ENCODE measurements around the gene DFFA. TPM values are rescaled to one million over a fixed set of nuclear protein-coding genes. Genes with fewer than 3 reads are reported as not detected.
"Not testable (repeated sequence)": the region's sequence is repeated elsewhere in the genome, so short reads cannot be mapped to it uniquely, and the experiment has no call there.

Gene DFFA
- total RNA-seq, 1 donor from 2014 or later: 28.6 TPM

DNA sequence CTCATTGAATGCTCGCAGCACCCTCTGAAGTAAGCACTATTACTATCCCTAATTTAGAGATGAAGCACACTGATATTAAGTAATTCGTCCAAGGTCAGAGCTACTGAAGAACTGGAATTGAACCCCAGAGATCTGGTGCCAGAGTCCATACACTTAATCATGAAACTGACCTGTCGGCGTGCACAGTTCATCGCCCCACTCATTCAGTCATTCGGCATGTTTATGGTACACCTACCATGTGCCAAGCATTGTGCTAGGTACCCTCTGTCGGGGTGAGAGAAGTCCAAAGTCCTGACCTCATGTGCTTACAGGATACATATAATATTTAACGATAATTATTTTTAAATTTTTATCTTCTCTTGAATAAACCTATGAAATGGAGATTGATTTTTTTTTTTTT lies 47.7 kb downstream of the DFFA start:
- Histone ChIP-seq H3K4me1 (peaks cover 2% of the 10 kb centered on the region), H3K4me3 (no peak overlapping the region), H3K27me3 (ENCODE audit: low read depth) (no peaks in the 10 kb centered on the region), H3K27ac (replicated peaks) (no peak overlapping the region), H3K9me3 (replicated peaks) (no peaks in the 10 kb centered on the region), H3K36me3 (peaks cover 16% of the 10 kb centered on the region)
- DNase-seq: no peak
- intact Hi-C loops (cut with micrococcal nuclease): loop anchor here (5.0 kb wide), 1 partner anchor 47 kb away; no protein-coding TSS in a partner anchor
- TF ChIP-seq, protein P1, sequence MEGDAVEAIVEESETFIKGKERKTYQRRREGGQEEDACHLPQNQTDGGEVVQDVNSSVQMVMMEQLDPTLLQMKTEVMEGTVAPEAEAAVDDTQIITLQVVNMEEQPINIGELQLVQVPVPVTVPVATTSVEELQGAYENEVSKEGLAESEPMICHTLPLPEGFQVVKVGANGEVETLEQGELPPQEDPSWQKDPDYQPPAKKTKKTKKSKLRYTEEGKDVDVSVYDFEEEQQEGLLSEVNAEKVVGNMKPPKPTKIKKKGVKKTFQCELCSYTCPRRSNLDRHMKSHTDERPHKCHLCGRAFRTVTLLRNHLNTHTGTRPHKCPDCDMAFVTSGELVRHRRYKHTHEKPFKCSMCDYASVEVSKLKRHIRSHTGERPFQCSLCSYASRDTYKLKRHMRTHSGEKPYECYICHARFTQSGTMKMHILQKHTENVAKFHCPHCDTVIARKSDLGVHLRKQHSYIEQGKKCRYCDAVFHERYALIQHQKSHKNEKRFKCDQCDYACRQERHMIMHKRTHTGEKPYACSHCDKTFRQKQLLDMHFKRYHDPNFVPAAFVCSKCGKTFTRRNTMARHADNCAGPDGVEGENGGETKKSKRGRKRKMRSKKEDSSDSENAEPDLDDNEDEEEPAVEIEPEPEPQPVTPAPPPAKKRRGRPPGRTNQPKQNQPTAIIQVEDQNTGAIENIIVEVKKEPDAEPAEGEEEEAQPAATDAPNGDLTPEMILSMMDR (IDR thresholded peaks at IDR 0.05; ENCODE audit: borderline replicate concordance): no peak

DNA sequence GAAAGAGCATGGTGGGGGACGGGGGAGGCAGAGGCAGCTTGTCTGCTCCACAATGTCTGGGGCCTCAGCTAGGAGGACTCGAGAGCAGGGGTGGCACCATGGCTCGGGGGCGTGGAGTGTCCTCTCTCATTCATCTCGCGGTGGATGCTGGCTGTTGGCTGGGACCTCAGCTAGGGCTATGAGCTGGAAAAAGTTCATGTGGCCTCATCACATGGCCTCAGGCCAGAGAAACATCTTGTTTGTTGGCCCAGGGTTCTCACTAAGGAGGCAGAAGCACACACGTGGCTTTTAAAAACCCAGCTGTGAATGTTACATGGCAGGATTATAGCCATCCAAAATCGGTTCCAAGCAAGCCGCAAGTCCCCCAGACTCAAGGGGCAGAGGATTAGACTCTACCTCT lies 48.3 kb downstream of the DFFA start:
- intact Hi-C loops (cut with micrococcal nuclease): no loop called here
- H3K9me3 ChIP-seq (replicated peaks): no peaks in the 10 kb centered on the region
- peaks cover 22% of the 10 kb centered on the region for H3K36me3 ChIP-seq
- DNase-seq: peak; percentile 45
- H3K4me3 ChIP-seq: no peak overlapping the region
- no peaks in the 10 kb centered on the region for H3K4me1 ChIP-seq
- H3K27ac ChIP-seq (replicated peaks): no peak overlapping the region
- TF ChIP-seq, protein P1 (IDR thresholded peaks at IDR 0.05; ENCODE audit: borderline replicate concordance): no peak
- H3K27me3 ChIP-seq (ENCODE audit: low read depth): no peaks in the 10 kb centered on the region

DNA sequence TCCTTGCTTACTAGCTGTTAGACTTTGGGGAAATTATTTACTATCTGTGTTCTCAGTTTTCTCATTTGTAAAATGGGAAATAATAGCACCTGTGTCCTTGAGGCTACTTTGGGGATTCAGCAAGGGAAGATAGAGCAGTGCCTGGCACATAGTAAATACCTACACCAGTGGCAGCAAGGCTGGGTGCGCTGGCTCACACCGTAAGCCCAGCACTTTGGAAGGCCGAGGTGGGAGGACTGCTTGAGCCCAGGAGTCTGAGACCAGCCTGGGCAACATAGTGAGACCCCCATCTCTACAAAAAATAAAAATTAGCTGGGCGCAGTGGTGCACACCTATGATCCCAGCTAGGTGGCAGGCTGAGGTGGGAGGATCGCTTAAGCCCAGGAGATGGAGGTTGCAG lies 50.7 kb downstream of the DFFA start:
- Histone ChIP-seq H3K27me3 (ENCODE audit: low read depth) (no peaks in the 10 kb centered on the region), H3K4me1 (no peaks in the 10 kb centered on the region), H3K36me3 (peaks cover 46% of the 10 kb centered on the region), H3K9me3 (replicated peaks) (no peaks in the 10 kb centered on the region), H3K4me3 (no peak overlapping the region), H3K27ac (replicated peaks) (no peak overlapping the region)
- intact Hi-C loops (cut with micrococcal nuclease): no loop called here
- no peak for DNase-seq
- TF ChIP-seq, protein P1 (IDR thresholded peaks at IDR 0.05; ENCODE audit: borderline replicate concordance): no peak

DNA sequence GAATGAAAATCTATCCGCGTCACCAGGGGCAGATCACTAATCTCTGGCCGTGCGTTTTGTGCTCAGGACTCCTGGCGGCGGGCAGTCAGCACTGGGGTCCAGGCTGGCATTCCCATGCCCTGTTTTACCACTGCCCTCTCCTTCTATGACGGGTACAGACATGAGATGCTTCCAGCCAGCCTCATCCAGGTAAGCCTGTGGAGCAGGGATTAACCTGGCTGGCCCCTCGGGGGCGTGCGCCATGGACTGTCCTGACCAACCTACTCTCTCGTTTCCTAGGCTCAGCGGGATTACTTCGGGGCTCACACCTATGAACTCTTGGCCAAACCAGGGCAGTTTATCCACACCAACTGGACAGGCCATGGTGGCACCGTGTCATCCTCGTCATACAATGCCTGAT lies 53.0 kb downstream of the DFFA start:
- no peak for DNase-seq
- intact Hi-C loops (cut with micrococcal nuclease): no loop called here
- no peak overlapping the region for H3K27ac ChIP-seq (replicated peaks)
- H3K27me3 ChIP-seq (ENCODE audit: low read depth): no peaks in the 10 kb centered on the region
- H3K4me1 ChIP-seq: no peaks in the 10 kb centered on the region
- no peaks in the 10 kb centered on the region for H3K9me3 ChIP-seq (replicated peaks)
- TF ChIP-seq, protein P1 (IDR thresholded peaks at IDR 0.05; ENCODE audit: borderline replicate concordance): no peak
- H3K36me3 ChIP-seq: peaks cover 67% of the 10 kb centered on the region
- H3K4me3 ChIP-seq: no peak overlapping the region

DNA sequence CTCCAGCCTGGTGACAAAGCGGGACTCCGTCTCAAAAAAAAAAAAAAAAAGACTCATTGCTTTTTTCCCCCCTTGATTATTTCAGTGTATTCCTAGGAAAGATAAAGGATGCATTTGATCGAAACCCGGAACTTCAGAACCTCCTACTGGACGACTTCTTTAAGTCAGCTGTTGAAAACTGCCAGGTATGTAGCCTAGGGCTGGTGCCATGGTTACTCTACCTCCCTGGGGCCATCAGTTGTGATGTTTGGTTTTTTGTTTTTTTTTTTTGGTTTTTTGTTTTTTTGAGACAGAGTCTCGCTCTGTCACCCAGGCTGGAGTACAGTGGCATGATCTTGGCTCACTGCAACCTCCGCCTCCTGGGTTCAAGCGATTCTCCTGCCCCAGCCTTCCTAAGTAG lies 53.6 kb downstream of the DFFA start:
- H3K9me3 ChIP-seq (replicated peaks); H3K27me3 ChIP-seq (ENCODE audit: low read depth); DNase-seq; H3K4me3 ChIP-seq; intact Hi-C loops (cut with micrococcal nuclease); H3K27ac ChIP-seq (replicated peaks); H3K4me1 ChIP-seq: not testable (repeated sequence)
- peaks cover 72% of the 10 kb centered on the region for H3K36me3 ChIP-seq

DNA sequence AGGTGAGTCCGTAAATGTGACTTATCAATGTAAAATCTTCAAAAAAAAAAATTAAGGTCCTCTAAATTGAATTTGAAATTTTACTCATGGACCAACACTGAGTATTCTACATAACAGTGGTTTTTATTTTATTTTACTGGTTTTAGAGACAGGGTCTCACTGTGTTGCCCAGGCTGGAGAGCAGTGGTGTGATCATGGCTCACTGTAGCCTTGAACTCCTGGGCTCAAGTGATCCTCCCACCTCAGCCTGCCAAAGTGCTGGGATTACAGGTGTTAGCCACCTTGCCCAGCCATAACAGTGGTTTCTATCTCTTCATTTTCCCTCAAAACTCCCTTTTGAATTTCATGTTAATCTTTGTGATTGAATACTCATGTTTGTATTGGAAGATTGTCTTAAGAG lies 56.4 kb downstream of the DFFA start:
- H3K36me3 ChIP-seq: peaks cover 93% of the 10 kb centered on the region
- H3K4me1 ChIP-seq; H3K9me3 ChIP-seq (replicated peaks); H3K4me3 ChIP-seq; H3K27me3 ChIP-seq (ENCODE audit: low read depth); H3K27ac ChIP-seq (replicated peaks); DNase-seq; intact Hi-C loops (cut with micrococcal nuclease): not testable (repeated sequence)
